Measurements from ENCODE around the gene DNAH2.
A peak's percentile ranks its signal among the peaks of the same experiment; 100 is the strongest.

The DNAH2 gene

GRCh38 chr17:7703584-7704479, 13.7 kb upstream of the DNAH2 start:
- peak; percentile 61 for DNase-seq

GRCh38 chr17:7704601-7705268, 12.8 kb upstream of the DNAH2 start, which contains the start of gene EFNB3:
TSS of gene EFNB3 (plus strand) at chr17:7705202. CDS start at chr17:7705599, 397 bp downstream.
- peak; percentile 40 for DNase-seq

GRCh38 chr17:7705269-7706255, 12.0 kb upstream of the DNAH2 start:
- DNase-seq: no peak

GRCh38 chr17:7706631-7707354, 10.8 kb upstream of the DNAH2 start:
- no peak for DNase-seq

DNA sequence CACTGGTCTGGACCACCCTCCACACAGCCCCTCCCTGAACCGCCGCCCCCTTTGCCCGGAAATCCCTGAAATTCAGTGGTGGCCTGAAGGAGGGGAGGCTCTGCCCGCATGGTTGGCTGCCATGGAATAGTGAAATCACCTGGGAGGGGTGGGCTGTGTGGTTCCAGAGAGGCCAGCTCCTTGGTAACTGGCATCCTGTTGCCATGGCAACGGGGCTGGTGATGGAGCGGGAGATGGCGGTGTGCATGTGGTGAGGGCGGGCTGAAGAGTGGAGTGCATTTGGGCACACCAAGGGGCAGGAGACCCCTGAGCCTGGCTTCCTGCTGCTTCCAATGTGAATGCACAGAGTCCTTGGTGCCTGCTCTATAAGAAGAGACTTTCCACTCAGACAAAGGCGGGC, 10.1 kb upstream of the DNAH2 start:
- no peak for DNase-seq

- no peak for DNase-seq
These were observed 9.4 kb upstream of the DNAH2 start for GRCh38 chr17:7707858-7708750.

DNA sequence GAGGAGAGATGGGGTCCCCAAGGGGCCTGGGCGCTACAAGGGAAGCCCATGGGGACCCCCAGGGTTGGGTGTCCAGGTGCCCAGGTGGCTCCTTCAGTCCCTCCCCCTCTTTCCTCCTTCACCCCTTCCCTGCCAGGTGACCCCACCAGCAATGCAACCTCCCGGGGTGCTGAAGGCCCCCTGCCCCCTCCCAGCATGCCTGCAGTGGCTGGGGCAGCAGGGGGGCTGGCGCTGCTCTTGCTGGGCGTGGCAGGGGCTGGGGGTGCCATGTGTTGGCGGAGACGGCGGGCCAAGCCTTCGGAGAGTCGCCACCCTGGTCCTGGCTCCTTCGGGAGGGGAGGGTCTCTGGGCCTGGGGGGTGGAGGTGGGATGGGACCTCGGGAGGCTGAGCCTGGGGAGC, 8.5 kb upstream of the DNAH2 start:
- DNase-seq: no peak

- DNase-seq: no peak
These were observed 7.2 kb upstream of the DNAH2 start for GRCh38 chr17:7710301-7710700.

DNA sequence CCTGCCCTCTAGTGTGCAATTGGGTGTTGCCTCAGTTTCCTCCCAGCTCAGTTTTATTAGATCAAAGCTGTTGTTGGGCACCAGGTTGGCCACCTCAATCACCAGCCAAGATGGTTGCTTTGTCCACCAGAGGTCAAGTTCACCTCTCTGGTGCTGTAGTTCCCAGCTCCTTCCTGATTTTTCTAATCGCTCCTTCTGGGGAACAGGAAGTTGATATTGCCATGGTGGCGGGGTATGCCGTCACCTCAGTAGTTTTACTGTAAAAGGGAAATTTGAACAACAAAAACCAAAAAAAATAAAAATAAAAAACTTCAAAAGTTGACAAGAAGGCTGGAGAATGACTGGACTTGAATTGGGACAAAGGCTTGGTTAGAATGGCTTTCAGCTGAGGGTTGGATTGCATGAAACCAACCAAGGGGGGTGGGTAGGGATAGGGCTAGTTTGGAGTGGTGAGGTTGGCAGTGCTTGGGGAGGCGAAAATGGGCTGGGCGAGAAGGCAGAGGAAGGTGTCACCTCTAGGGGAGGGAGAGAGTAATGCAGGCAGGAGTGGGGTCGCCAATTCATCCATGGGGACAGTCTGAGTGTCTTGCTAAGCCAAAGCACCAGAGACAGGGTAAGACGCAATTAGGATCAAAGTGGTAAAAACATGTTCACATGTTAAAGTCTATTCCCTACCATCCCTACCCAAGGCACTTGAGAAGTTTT, 6.3 kb upstream of the DNAH2 start:
- DNase-seq: no peak

GRCh38 chr17:7712111-7712771, 5.3 kb upstream of the DNAH2 start:
- DNase-seq: no peak

GRCh38 chr17:7713782-7714181, 3.8 kb upstream of the DNAH2 start:
- DNase-seq: no peak

- DNase-seq: no peak
These were observed 2.6 kb upstream of the DNAH2 start for GRCh38 chr17:7714721-7715594.

DNA sequence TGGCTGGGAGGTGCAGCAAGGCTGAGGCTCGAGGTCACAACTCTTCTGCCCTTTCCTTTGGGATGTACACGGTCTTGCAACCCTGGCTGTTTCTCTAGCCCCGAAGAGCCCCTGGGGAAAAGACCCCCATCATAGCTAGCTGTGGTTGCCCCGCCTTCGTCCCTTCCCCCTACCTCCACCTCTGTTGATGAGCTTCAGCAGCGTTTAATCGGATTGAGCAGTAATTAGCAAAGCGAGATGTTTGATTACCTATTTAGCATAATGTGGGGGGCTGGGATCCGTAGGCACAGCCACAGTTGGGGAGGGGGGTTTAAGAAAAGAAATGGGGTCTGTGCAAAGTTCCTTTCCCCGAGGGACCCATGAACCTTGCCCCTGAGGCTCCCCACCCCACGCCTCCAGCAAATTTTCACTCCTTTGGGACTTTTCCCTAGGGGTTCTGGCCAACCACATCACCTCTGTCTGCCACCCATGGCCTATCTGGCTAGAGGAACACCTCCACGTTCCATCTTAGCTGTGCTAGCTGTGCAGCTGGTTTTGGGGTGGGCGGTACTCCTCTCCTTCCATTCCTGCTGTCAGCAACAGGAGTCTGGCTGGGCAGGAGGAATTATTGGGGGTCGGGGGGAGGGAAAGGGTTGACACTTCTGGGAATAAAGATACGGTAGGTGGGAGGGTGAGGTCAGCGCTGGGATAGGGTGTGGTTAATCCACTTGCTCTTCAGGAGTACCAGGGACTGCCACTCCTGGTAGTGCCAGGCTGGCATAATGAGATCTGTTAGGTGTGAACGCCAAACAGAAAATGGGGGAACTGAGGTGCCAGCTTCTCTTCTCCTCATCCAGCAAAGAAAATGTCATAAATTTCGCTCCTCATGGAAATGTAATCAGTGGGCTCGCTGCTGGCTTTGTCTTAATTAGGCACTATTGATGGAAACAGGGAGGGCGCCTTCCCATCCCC, 1.3 kb upstream of the DNAH2 start:
- DNase-seq: no peak

GRCh38 chr17:7717756-7718350, 309 bp downstream of the DNAH2 start:
- no peak for DNase-seq

DNA sequence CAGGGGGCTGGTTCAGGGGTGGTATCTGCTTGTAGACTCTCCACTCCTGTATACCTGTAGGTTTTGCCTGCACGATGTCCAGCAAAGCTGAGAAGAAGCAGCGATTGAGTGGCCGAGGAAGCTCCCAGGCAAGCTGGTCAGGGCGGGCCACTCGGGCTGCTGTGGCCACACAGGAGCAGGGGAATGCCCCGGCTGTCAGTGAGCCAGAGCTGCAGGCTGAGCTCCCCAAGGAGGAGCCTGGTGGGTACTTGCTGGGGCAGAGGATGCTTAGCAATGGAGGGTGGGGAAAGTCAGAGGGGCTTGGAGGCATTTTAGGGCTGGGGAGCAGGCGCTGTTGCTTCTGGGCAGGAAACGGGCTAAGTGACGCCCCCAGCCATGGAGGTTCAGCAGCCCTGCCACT, 2.1 kb downstream of the DNAH2 start:
- DNase-seq: no peak

DNA sequence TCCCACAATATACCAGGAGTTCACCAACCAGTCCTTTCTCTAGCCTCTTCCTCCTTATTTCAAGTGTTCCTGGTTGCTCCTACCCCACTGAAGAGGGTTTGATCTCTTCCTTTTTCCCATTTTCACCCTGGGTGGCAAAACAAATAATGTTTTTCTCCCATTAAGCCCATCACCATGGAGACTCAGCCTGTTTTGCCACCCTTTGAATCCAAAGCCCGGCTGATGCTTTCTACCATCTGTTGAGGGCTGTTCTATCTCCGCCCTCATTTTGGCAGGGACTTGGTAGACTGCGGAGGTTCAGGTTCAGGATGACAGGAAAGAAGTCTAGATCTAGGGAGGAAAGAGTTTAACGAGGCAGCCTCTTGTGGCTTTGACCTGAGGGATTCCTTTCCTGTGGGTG, 2.6 kb downstream of the DNAH2 start:
- no peak for DNase-seq

GRCh38 chr17:7721612-7722011, 4.1 kb downstream of the DNAH2 start:
- DNase-seq: no peak
